Astrocyte (in vitro differentiated cells and primary cell): ENCODE data around the gene BYSL. TPM values are rescaled to one million over a fixed set of nuclear protein-coding genes. Genes with fewer than 3 reads are reported as not detected.

Experiments
- DNase-seq: peaks from one replicate; pipeline ENCODE4 v3.0.0-alpha.2; 2010; ENCODE audit warnings: low read depth
- FAIRE-seq: peaks from 2 replicates; lab custom pipeline; 2011; peaks lifted over from hg19 to GRCh38; lab: Jason Lieb, UNC
- H2AFZ ChIP-seq: 2 replicates; pipeline ENCODE4 v1.6.0; 2012; ENCODE audit warnings: low read depth, low read length, inconsistent platforms
- H3K27ac ChIP-seq: 2 replicates; pipeline ENCODE4 v1.5.1; 2011; ENCODE audit warnings: low read depth, low read length, inconsistent platforms
- H3K27me3 ChIP-seq: 2 replicates; pipeline ENCODE4 v1.6.0; 2011; ENCODE audit warnings: low read length, inconsistent platforms; ENCODE audit not compliant: insufficient read depth
- H3K36me3 ChIP-seq: 2 replicates; pipeline ENCODE4 v1.5.1; 2011; ENCODE audit warnings: low read length, inconsistent platforms; ENCODE audit not compliant: insufficient read depth
- H3K4me1 ChIP-seq: 2 replicates; pipeline ENCODE4 v1.5.1; 2011; ENCODE audit warnings: low read length, inconsistent platforms; ENCODE audit not compliant: insufficient read depth
- H3K4me2 ChIP-seq: 2 replicates; pipeline ENCODE4 v1.6.0; 2012; ENCODE audit warnings: low read length, inconsistent platforms
- H3K4me3 ChIP-seq: 2 replicates; pipeline ENCODE4 v1.5.1; 2011; ENCODE audit warnings: low read depth, mild to moderate bottlenecking, low read length, inconsistent platforms; ENCODE audit not compliant: insufficient read depth
- H3K79me2 ChIP-seq: 2 replicates; pipeline ENCODE4 v1.6.0; 2012; ENCODE audit warnings: mild to moderate bottlenecking, low read length, inconsistent platforms; ENCODE audit not compliant: insufficient read depth
- H3K9ac ChIP-seq: 2 replicates; pipeline ENCODE4 v1.6.0; 2012; ENCODE audit warnings: mild to moderate bottlenecking, low read length, inconsistent platforms
- H3K9me3 ChIP-seq: 2 replicates; pipeline ENCODE4 v1.5.1; 2012; ENCODE audit warnings: low read depth, mild to moderate bottlenecking, low read length, inconsistent platforms; ENCODE audit not compliant: insufficient read depth
- H4K20me1 ChIP-seq: 2 replicates; pipeline ENCODE4 v1.6.0; 2012; ENCODE audit warnings: low read length, inconsistent platforms; ENCODE audit not compliant: insufficient read depth
- H3K27ac Mint-ChIP-seq: one replicate; pipeline ENCODE4 v1.8.0; 2021; ENCODE audit warnings: mild to moderate bottlenecking, mixed read lengths; ENCODE audit not compliant: unreplicated experiment
- H3K27me3 Mint-ChIP-seq: one replicate; pipeline ENCODE4 v1.8.0; 2021; ENCODE audit warnings: low read depth, mixed read lengths; ENCODE audit not compliant: unreplicated experiment
- H3K36me3 Mint-ChIP-seq: one replicate; pipeline ENCODE4 v1.8.0; 2021; ENCODE audit warnings: low read depth, mixed read lengths; ENCODE audit not compliant: unreplicated experiment
- H3K4me1 Mint-ChIP-seq: one replicate; pipeline ENCODE4 v1.8.0; 2021; ENCODE audit warnings: low read depth, mixed read lengths; ENCODE audit not compliant: unreplicated experiment
- H3K4me3 Mint-ChIP-seq: one replicate; pipeline ENCODE4 v1.8.0; 2021; ENCODE audit warnings: mild to moderate bottlenecking, moderate library complexity, mixed read lengths; ENCODE audit not compliant: unreplicated experiment
- H3K9me3 Mint-ChIP-seq: one replicate; pipeline ENCODE4 v1.8.0; 2021; ENCODE audit warnings: mild to moderate bottlenecking, mixed read lengths; ENCODE audit not compliant: unreplicated experiment
- EZH2 ChIP-seq: IDR thresholded peaks from 2 replicates; pipeline ENCODE4 v1.6.1; 2012; ENCODE audit warnings: mild to moderate bottlenecking, low read length, inconsistent platforms; ENCODE audit not compliant: insufficient read depth
- total RNA-seq: library from RNA; stranded (reverse); gene quantifications from 2 replicates; pipeline ENCODE4 v1.2.1, GENCODE V29; 2021
- TF ChIP-seq, protein P1 (sequence below): IDR thresholded peaks from 2 replicates; pipeline ENCODE4 v1.5.1; 2011; ENCODE audit warnings: low read depth, mild to moderate bottlenecking, inconsistent platforms, low read length, moderate library complexity; ENCODE audit not compliant: insufficient read depth

Gene BYSL
- total RNA-seq, 1 donor from 2014 or later = 41.2 TPM

DNA sequence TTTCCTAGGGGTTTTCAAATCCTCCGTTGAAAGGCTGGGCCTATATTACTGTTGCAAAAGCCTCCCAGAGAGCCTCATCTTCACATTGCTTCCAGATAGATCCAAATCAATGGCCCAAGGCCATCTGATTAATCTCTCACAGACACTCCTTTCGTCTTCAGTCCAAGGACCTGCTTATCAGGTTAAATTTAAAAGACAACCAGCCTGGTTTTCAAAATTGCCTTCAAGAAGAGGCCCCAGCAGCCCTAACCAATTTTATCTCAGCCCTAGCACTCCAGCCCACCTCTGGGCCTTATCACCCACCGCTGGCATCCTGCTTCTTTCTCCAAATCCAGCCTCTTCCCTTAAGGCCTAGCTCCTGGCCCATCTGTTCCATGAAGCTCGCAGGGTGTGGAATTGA lies 35.8 kb downstream of the BYSL start:
- no peaks in the 10 kb centered on the region for H3K4me1 ChIP-seq
- H3K27me3 ChIP-seq = no peaks in the 10 kb centered on the region
- H3K79me2 ChIP-seq = no peaks in the 10 kb centered on the region
- H4K20me1 ChIP-seq = no peaks in the 10 kb centered on the region
- H3K27ac Mint-ChIP-seq = no peak overlapping the region
- TF ChIP-seq, protein P1, sequence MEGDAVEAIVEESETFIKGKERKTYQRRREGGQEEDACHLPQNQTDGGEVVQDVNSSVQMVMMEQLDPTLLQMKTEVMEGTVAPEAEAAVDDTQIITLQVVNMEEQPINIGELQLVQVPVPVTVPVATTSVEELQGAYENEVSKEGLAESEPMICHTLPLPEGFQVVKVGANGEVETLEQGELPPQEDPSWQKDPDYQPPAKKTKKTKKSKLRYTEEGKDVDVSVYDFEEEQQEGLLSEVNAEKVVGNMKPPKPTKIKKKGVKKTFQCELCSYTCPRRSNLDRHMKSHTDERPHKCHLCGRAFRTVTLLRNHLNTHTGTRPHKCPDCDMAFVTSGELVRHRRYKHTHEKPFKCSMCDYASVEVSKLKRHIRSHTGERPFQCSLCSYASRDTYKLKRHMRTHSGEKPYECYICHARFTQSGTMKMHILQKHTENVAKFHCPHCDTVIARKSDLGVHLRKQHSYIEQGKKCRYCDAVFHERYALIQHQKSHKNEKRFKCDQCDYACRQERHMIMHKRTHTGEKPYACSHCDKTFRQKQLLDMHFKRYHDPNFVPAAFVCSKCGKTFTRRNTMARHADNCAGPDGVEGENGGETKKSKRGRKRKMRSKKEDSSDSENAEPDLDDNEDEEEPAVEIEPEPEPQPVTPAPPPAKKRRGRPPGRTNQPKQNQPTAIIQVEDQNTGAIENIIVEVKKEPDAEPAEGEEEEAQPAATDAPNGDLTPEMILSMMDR = no peak
- no peak for TF ChIP-seq EZH2
- no peak overlapping the region for H3K9ac ChIP-seq
- H3K27ac ChIP-seq = no peak overlapping the region
- no peak overlapping the region for H3K4me3 ChIP-seq
- no peak overlapping the region for H2AFZ ChIP-seq
- no peaks in the 10 kb centered on the region for H3K36me3 ChIP-seq
- FAIRE-seq (no peak), DNase-seq (no peak)
- H3K27me3 Mint-ChIP-seq = peaks cover 5% of the 10 kb centered on the region
- H3K9me3 Mint-ChIP-seq = no peaks in the 10 kb centered on the region
- H3K4me1 Mint-ChIP-seq = peaks cover 5% of the 10 kb centered on the region
- no peak overlapping the region for H3K4me2 ChIP-seq
- no peaks in the 10 kb centered on the region for H3K9me3 ChIP-seq
- H3K36me3 Mint-ChIP-seq = no peaks in the 10 kb centered on the region
- no peak overlapping the region for H3K4me3 Mint-ChIP-seq

DNA sequence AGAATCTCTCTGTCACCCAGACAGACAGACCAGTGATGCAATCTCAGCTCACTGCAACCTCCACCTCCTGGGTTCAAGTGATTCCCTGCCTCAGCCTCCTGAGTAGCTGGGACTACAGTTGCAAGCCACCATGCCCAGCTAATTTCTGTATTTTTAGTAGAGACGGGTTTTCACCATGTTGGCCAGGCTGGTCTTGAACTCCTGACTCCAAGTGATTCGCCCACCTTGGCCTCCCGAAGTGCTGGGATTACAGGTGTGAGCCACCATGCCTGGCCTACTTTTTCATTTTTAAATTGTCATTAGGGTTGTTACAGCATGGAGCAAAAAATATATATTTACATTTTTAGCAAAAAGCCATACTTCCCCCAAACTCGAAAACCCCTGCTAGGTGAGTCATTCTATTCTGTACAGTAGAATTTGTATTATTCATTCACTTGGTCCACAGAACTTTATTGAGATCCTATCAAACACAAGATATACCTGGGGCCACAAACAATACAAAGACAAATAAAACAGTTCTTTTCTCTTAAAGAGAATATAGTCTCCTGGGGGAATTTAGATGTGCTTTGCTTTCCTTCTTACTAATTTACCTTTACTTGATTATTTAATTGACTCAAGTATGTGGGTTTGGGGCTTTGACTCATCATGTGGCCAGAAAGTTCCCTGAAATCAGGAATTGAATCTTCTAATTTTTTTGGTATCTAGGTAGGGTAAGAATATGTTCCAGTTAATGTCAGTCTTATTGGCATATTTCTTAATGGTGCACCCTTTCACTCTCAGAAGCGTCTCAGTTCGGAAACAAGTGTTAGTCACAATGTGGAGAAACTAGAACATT lies 36.9 kb downstream of the BYSL start:
- FAIRE-seq (no peak), DNase-seq (no peak)
- peaks cover 5% of the 10 kb centered on the region for H3K4me1 Mint-ChIP-seq
- Histone ChIP-seq H3K9ac (no peak overlapping the region), H4K20me1 (no peaks in the 10 kb centered on the region), H2AFZ (no peak overlapping the region), H3K27me3 (no peaks in the 10 kb centered on the region), H3K9me3 (peaks cover 2% of the 10 kb centered on the region), H3K4me2 (no peak overlapping the region), H3K4me1 (no peaks in the 10 kb centered on the region), H3K36me3 (no peaks in the 10 kb centered on the region), H3K4me3 (no peak overlapping the region), H3K27ac (no peak overlapping the region), H3K79me2 (no peaks in the 10 kb centered on the region)
- no peaks in the 10 kb centered on the region for H3K36me3 Mint-ChIP-seq
- H3K27ac Mint-ChIP-seq = no peak overlapping the region
- no peak overlapping the region for H3K4me3 Mint-ChIP-seq
- peaks cover 3% of the 10 kb centered on the region for H3K27me3 Mint-ChIP-seq
- H3K9me3 Mint-ChIP-seq = no peaks in the 10 kb centered on the region
- no peak for TF ChIP-seq EZH2
- TF ChIP-seq, protein P1 = no peak

DNA sequence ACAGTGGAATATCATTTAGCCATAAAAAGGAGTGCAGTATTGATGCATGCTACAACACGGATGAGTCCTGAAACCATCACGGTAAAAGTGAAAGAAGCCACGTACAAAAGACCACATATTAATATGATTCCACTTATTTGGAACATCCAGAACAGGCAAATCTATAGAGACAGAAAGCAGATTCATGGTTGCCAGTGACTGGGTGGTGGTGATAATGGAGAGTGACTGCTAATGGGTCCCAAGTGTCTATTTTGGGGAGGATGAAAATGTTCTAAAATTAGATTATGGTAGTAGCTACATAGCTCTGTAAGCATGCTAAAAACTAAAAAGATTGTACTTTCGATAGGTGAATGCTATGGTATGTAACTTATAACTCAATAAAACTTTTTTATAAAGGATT lies 38.7 kb downstream of the BYSL start:
- Mint-ChIP-seq H3K27me3 (peaks cover 3% of the 10 kb centered on the region), H3K36me3 (no peaks in the 10 kb centered on the region), H3K4me1 (peaks cover 8% of the 10 kb centered on the region), H3K27ac (no peak overlapping the region), H3K4me3 (no peak overlapping the region), H3K9me3 (no peaks in the 10 kb centered on the region)
- Histone ChIP-seq H3K36me3 (no peaks in the 10 kb centered on the region), H3K4me3 (no peak overlapping the region), H3K4me2 (no peak overlapping the region), H3K27me3 (no peaks in the 10 kb centered on the region), H4K20me1 (no peaks in the 10 kb centered on the region), H3K9ac (no peak overlapping the region), H3K9me3 (peaks cover 2% of the 10 kb centered on the region), H3K4me1 (no peaks in the 10 kb centered on the region), H3K27ac (no peak overlapping the region), H2AFZ (no peak overlapping the region), H3K79me2 (no peaks in the 10 kb centered on the region)
- no peak for TF ChIP-seq EZH2
- TF ChIP-seq, protein P1 = no peak
- FAIRE-seq (no peak), DNase-seq (no peak)
